Gastroesophageal sphincter (tissue), 3 donors: ENCODE measurements around the gene HELB.

Experiments used
- CTCF ChIP-seq, 4 experiments: fragments of 200-600 bp in 2 of 4; fragments of 450-650 bp in 2 of 4; sonication (generic) in 1 of 4; IDR thresholded peaks; one replicate each; pipeline ENCODE4 v1.5.1; 2017 to 2019; ENCODE audit warnings: antibody characterized with exemption in 4 of 4, mild to moderate bottlenecking in 2 of 4, moderate library complexity in 2 of 4
- EP300 ChIP-seq: sonication (generic); formaldehyde crosslinking; IDR thresholded peaks from one replicate; pipeline ENCODE4 v1.6.1; 2017; ENCODE audit warnings: antibody characterized with exemption, mild to moderate bottlenecking
- POLR2A ChIP-seq, 2 donors: fragments of 450-650 bp; IDR thresholded peaks; one replicate each; pipeline ENCODE4 v1.6.1; 2017; ENCODE audit warnings: antibody characterized with exemption in 2 of 2, mild to moderate bottlenecking in 2 of 2, moderate library complexity in 1 of 2
- POLR2AphosphoS5 ChIP-seq: sonication (generic); formaldehyde crosslinking; IDR thresholded peaks from one replicate; pipeline ENCODE4 v1.6.1; 2017; ENCODE audit warnings: antibody characterized with exemption

- TF ChIP-seq CTCF (IDR thresholded peaks at IDR 0.05): no peak
- no peak for TF ChIP-seq POLR2A (IDR thresholded peaks at IDR 0.05)
- no peak for TF ChIP-seq POLR2AphosphoS5
- TF ChIP-seq EP300: no peak
These were observed 84.8 kb downstream of the HELB start for GRCh38 chr12:66387117-66387516.
